ENCODE measurements around the gene ZNF184. TPM values are rescaled to one million over a fixed set of nuclear protein-coding genes. Genes with fewer than 3 reads are reported as not detected.

The ZNF184 gene
- total RNA-seq, 4 donors from 2014 or later = 3.8 to 28.3 (median 10.7) TPM

GRCh38 chr6:27422651-27423332 is 50.1 kb downstream of the ZNF184 start:
- Histone ChIP-seq H3K27ac (no peak overlapping the region), H3K9me3 (no peaks in the 10 kb centered on the region), H3K27me3 (no peaks in the 10 kb centered on the region), H3K36me3 (no peaks in the 10 kb centered on the region), H3K4me1 (no peaks in the 10 kb centered on the region), H3K4me3 (no peak overlapping the region)
- TF ChIP-seq POLR2A (IDR thresholded peaks at IDR 0.05) (no peak), CTCF (IDR thresholded peaks at IDR 0.05) (no peak)
- intact Hi-C loops (cut with DNase I; ENCODE audit: low total_unique reads) = no loop called here
- no peak for DNase-seq

- Histone ChIP-seq H3K9me3 (no peaks in the 10 kb centered on the region), H3K36me3 (no peaks in the 10 kb centered on the region), H3K27ac (no peak overlapping the region), H3K4me3 (no peak overlapping the region), H3K27me3 (no peaks in the 10 kb centered on the region), H3K4me1 (no peaks in the 10 kb centered on the region)
- TF ChIP-seq POLR2A (IDR thresholded peaks at IDR 0.05) (no peak), CTCF (IDR thresholded peaks at IDR 0.05) (no peak)
- DNase-seq = no peak
- intact Hi-C loops (cut with DNase I; ENCODE audit: low total_unique reads) = no loop called here
Measured at GRCh38 chr6:27419363-27419762, 53.5 kb downstream of the ZNF184 start.

GRCh38 chr6:27415898-27416297 is 57.0 kb downstream of the ZNF184 start:
- H3K27me3 ChIP-seq = no peaks in the 10 kb centered on the region
- no peaks in the 10 kb centered on the region for H3K36me3 ChIP-seq
- no peak for DNase-seq
- TF ChIP-seq CTCF (IDR thresholded peaks at IDR 0.05) = no peak
- no peak for TF ChIP-seq POLR2A (IDR thresholded peaks at IDR 0.05)
- H3K4me1 ChIP-seq = no peaks in the 10 kb centered on the region
- no peaks in the 10 kb centered on the region for H3K9me3 ChIP-seq
- intact Hi-C loops (cut with DNase I; ENCODE audit: low total_unique reads) = no loop called here
- no peak overlapping the region for H3K27ac ChIP-seq
- no peak overlapping the region for H3K4me3 ChIP-seq

- no peaks in the 10 kb centered on the region for H3K4me1 ChIP-seq
- H3K27ac ChIP-seq = no peak overlapping the region
- DNase-seq = no peak
- no peaks in the 10 kb centered on the region for H3K9me3 ChIP-seq
- intact Hi-C loops (cut with DNase I; ENCODE audit: low total_unique reads) = no loop called here
- H3K4me3 ChIP-seq = no peak overlapping the region
- H3K36me3 ChIP-seq = no peaks in the 10 kb centered on the region
- TF ChIP-seq CTCF (IDR thresholded peaks at IDR 0.05) (no peak), POLR2A (IDR thresholded peaks at IDR 0.05) (no peak)
- no peaks in the 10 kb centered on the region for H3K27me3 ChIP-seq
Measured at GRCh38 chr6:27414996-27415395, 57.9 kb downstream of the ZNF184 start.

- Histone ChIP-seq H3K27ac (no peak overlapping the region), H3K4me1 (no peaks in the 10 kb centered on the region), H3K9me3 (no peaks in the 10 kb centered on the region), H3K4me3 (no peak overlapping the region), H3K27me3 (no peaks in the 10 kb centered on the region), H3K36me3 (no peaks in the 10 kb centered on the region)
- DNase-seq = no peak
- intact Hi-C loops (cut with DNase I; ENCODE audit: low total_unique reads) = no loop called here
- TF ChIP-seq CTCF (IDR thresholded peaks at IDR 0.05) = no peak
- no peak for TF ChIP-seq POLR2A (IDR thresholded peaks at IDR 0.05)
Measured at GRCh38 chr6:27414300-27414699, 58.6 kb downstream of the ZNF184 start.
